Measurements from ENCODE around the gene PCSK5. TPM values are rescaled to one million over a fixed set of nuclear protein-coding genes. Genes with fewer than 3 reads are reported as not detected.
A peak's percentile ranks its signal among the peaks of the same experiment; 100 is the strongest.
"Not testable (repeated sequence)": the region's sequence is repeated elsewhere in the genome, so short reads cannot be mapped to it uniquely, and the experiment has no call there.

Gene PCSK5
- polyA plus RNA-seq, 1 donor = 123 TPM

DNA sequence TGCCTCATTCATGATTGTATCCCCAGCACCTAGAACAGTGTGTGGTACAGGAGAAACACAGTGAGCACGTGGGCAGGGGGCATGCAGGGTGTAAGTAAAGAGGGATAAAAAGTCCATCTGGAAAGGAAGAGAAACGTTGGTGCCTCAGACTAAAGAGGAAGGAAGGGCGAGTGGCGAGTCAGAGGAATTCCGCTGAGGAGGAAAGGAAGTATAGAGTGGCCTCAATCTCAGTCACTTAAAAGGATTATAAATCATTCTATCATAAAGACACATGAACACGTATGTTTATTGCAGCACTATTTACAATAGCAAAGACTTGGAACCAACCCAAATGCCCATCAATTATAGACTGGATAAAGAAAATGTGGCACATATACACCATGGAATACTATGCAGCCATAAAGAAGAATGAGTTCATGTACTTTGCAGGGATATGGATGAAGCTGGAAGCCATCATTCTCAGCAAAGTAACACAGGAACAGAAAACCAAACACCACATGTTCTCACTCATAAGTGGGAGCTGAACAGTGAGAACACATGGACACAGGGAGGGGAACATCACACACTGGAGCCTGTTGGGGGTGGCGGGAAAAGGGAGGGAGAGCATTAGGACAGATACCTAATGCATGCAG is 10.5 kb downstream of the PCSK5 start:
- H3K4me3 ChIP-seq (ENCODE audit: low read length); DNase-seq: not testable (repeated sequence)
- WGBS (ENCODE audit: insufficient coverage, low lambda C conversion rate) = 82% methylated on average over 5 of the region's 7 CpGs

DNA sequence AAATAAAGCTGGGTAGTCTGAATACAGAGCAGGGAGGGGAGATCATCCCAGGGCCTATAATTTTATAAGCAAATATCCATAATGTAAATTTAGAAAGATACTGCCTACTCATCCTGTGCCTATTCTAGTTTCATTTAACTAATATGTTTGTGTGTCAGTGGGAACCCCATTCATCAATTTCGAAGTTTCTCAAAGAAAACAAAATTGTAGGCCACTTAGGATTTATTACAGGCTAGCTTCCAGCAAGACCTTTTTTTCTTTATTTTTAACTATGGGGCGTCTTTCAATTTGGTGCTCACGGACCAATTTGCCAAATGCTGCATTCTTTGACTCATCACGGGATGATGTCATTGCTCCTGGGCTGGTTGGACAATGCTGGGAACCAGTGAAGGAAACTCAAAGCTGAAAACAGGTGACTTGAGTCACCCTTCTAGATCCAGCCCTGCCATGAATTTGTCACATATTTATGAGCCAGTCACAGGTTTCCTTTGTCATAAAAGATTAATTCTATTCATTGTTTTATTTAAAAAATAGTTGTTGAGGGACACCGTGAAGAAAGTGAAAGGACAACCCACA is 13.4 kb downstream of the PCSK5 start:
- Histone ChIP-seq H3K27ac (ENCODE audit: low read length) (no peak overlapping the region), H3K36me3 (ENCODE audit: control insufficient read depth, insufficient read depth, low read length) (peaks cover 3% of the 10 kb centered on the region), H3K27me3 (ENCODE audit: control insufficient read depth, insufficient read depth, low read length) (no peaks in the 10 kb centered on the region), H3K9me3 (ENCODE audit: control insufficient read depth, low read depth, low read length) (no peaks in the 10 kb centered on the region), H3K4me1 (ENCODE audit: control insufficient read depth, insufficient read depth, low read length) (peaks cover 27% of the 10 kb centered on the region), H3K4me3 (ENCODE audit: low read length) (no peak overlapping the region)
- no peak for DNase-seq
- WGBS (ENCODE audit: insufficient coverage, low lambda C conversion rate) = 89% methylated on average over 2 of the region's 5 CpGs

More for the DNA sequence above, 10.5 kb downstream of the PCSK5 start:
- not testable (repeated sequence) for H3K36me3 ChIP-seq (ENCODE audit: control insufficient read depth, insufficient read depth, low read length); H3K27me3 ChIP-seq (ENCODE audit: control insufficient read depth, insufficient read depth, low read length); H3K27ac ChIP-seq (ENCODE audit: low read length); H3K9me3 ChIP-seq (ENCODE audit: control insufficient read depth, low read depth, low read length)
- H3K4me1 ChIP-seq (ENCODE audit: control insufficient read depth, insufficient read depth, low read length) = peaks cover 27% of the 10 kb centered on the region

DNA sequence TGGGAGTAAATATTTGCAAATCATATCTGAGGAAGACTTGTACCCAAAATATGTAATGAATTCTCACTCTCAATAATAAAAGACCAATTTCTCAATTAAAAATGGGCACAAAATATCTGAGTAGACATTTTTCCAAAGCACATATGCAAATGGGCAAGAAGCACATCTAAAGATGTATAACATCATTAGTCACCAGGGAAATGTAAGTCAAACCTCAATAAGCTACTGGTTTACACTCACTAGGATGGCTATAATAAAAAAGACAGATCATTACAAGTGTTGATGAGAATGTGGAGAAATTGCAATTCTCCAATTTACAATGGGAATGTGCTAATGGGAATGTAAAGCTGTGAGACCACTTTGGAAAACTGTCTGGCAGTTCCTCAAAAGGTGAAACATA is 13.9 kb downstream of the PCSK5 start:
- H3K27ac ChIP-seq (ENCODE audit: low read length) = no peak overlapping the region
- H3K4me1 ChIP-seq (ENCODE audit: control insufficient read depth, insufficient read depth, low read length) = peaks cover 27% of the 10 kb centered on the region
- DNase-seq = no peak
- H3K4me3 ChIP-seq (ENCODE audit: low read length) = no peak overlapping the region
- peaks cover 3% of the 10 kb centered on the region for H3K36me3 ChIP-seq (ENCODE audit: control insufficient read depth, insufficient read depth, low read length)
- no peaks in the 10 kb centered on the region for H3K9me3 ChIP-seq (ENCODE audit: control insufficient read depth, low read depth, low read length)
- no peaks in the 10 kb centered on the region for H3K27me3 ChIP-seq (ENCODE audit: control insufficient read depth, insufficient read depth, low read length)

DNA sequence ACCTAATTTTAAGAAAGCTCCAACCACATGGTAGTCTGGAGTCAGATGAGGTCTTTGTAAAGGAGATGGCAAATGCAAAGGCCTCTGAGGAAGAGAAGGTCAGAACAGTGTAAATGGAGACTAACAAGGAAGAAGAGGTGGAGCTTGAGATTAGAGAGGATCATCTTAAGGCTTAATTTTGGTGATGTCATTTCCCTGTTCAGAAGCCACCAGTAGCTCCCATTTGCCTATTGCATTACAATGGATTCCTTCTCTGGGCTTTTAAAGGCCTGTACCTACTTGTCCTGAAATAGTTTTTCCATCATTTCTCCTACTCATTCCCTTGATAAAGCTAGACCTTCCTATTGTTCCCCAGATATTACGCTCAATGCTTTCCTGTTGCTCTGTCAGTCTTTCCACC is 16.1 kb downstream of the PCSK5 start:
- Histone ChIP-seq H3K27ac (ENCODE audit: low read length) (peak overlapping the region; percentile 71), H3K36me3 (ENCODE audit: control insufficient read depth, insufficient read depth, low read length) (no peaks in the 10 kb centered on the region), H3K9me3 (ENCODE audit: control insufficient read depth, low read depth, low read length) (no peaks in the 10 kb centered on the region), H3K27me3 (ENCODE audit: control insufficient read depth, insufficient read depth, low read length) (no peaks in the 10 kb centered on the region), H3K4me3 (ENCODE audit: low read length) (no peak overlapping the region), H3K4me1 (ENCODE audit: control insufficient read depth, insufficient read depth, low read length) (peaks cover 43% of the 10 kb centered on the region)
- no peak for DNase-seq
- WGBS (ENCODE audit: insufficient coverage, low lambda C conversion rate) = 88% methylated on average over 1 of the region's 1 CpG

DNA sequence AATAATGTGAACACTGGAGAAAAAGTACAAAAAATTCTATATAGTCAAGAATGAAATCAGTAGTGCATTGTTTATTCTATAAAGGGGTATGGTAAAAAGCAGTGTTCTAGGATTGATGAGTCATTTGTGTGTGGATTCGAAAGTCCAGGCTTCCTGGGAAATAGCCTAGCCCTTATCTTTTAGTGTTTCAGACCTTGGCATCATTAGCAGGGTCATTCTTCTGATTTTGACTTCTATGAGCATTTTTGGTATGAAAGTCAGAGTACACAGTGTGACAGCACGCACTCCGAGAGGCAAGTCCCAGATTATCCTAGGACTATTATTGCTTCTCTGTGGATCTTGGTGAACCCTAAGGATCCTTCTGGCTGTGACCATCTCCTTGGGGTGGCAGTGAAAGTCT is 16.9 kb downstream of the PCSK5 start:
- peak; percentile 72 to 91 for DNase-seq
- Histone ChIP-seq H3K36me3 (ENCODE audit: control insufficient read depth, insufficient read depth, low read length) (no peaks in the 10 kb centered on the region), H3K27me3 (ENCODE audit: control insufficient read depth, insufficient read depth, low read length) (no peaks in the 10 kb centered on the region), H3K27ac (ENCODE audit: low read length) (peak overlapping the region; percentile 71), H3K4me3 (ENCODE audit: low read length) (no peak overlapping the region), H3K4me1 (ENCODE audit: control insufficient read depth, insufficient read depth, low read length) (peaks cover 50% of the 10 kb centered on the region), H3K9me3 (ENCODE audit: control insufficient read depth, low read depth, low read length) (no peaks in the 10 kb centered on the region)
- WGBS (ENCODE audit: insufficient coverage, low lambda C conversion rate) = no CpG with 5 or more reads among the region's 3 CpGs

DNA sequence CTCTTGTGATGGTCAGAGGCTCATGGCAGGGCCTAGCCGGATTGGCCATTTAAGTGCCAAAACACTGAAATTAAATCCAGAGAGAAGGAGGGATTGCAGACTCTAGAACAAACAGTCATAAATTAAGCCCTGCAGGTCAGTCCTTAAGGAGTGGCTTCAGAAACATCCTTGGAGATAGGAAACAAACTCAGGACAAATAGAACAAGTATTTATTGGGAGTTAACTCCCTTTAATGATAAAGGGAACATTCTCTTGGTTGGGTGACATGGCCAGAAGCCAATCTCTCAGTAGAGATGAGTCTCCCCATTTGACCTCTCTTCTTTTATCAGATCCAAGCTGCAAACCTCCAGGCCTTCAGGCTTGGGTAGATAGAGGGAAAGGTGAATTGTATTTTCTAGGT is 17.4 kb downstream of the PCSK5 start:
- Histone ChIP-seq H3K27ac (ENCODE audit: low read length) (peak overlapping the region; percentile 71), H3K9me3 (ENCODE audit: control insufficient read depth, low read depth, low read length) (no peaks in the 10 kb centered on the region), H3K36me3 (ENCODE audit: control insufficient read depth, insufficient read depth, low read length) (no peaks in the 10 kb centered on the region), H3K4me1 (ENCODE audit: control insufficient read depth, insufficient read depth, low read length) (peaks cover 56% of the 10 kb centered on the region), H3K27me3 (ENCODE audit: control insufficient read depth, insufficient read depth, low read length) (no peaks in the 10 kb centered on the region), H3K4me3 (ENCODE audit: low read length) (no peak overlapping the region)
- peak; percentile 57 to 77 for DNase-seq
- no CpG with 5 or more reads among the region's 1 CpG for WGBS (ENCODE audit: insufficient coverage, low lambda C conversion rate)

DNA sequence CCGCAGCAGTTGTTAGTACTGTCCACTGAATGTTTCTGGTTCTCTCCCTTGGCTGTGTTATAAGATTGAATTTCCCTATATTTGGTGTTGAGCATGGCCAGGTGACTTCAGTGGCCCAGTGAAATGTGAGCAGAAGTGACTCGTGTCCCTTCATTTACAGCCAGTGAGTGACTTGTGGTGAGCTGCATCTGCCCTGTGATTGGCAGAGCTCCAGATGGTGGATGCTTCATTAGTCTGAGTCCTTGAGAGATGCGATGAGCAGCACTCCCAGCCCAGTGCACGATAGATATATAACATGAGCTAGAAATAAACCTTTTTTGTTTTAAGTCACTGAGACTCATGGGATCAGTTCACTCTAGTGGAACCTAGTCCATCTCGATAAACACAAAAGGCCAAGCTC is 19.3 kb downstream of the PCSK5 start:
- Histone ChIP-seq H3K27ac (ENCODE audit: low read length) (peak overlapping the region; percentile 20), H3K27me3 (ENCODE audit: control insufficient read depth, insufficient read depth, low read length) (no peaks in the 10 kb centered on the region), H3K9me3 (ENCODE audit: control insufficient read depth, low read depth, low read length) (no peaks in the 10 kb centered on the region), H3K36me3 (ENCODE audit: control insufficient read depth, insufficient read depth, low read length) (no peaks in the 10 kb centered on the region), H3K4me1 (ENCODE audit: control insufficient read depth, insufficient read depth, low read length) (peaks cover 71% of the 10 kb centered on the region), H3K4me3 (ENCODE audit: low read length) (no peak overlapping the region)
- no CpG with 5 or more reads among the region's 5 CpGs for WGBS (ENCODE audit: insufficient coverage, low lambda C conversion rate)
- no peak for DNase-seq

DNA sequence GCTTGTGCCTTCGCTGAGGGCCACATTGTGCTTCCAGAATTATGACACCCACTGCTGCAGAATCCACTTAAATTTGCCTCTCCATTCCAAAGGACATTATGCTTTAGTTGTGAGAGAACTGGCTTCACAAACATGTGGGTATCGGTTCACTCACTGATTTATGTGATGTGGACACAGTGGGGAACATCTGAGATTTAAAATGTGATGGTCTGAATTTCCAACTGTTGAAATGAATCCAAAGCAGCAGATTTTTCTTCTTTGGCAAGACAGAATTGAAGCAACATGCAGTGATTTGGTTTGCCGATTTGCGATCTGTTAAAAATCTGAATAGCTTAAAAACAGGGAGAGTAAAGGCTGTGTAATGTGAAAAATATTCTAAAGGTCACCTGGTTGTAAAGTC is 20.3 kb downstream of the PCSK5 start:
- no peaks in the 10 kb centered on the region for H3K9me3 ChIP-seq (ENCODE audit: control insufficient read depth, low read depth, low read length)
- 60% methylated on average over 1 of the region's 4 CpGs for WGBS (ENCODE audit: insufficient coverage, low lambda C conversion rate)
- H3K27ac ChIP-seq (ENCODE audit: low read length) = peak overlapping the region; percentile 91
- H3K27me3 ChIP-seq (ENCODE audit: control insufficient read depth, insufficient read depth, low read length) = no peaks in the 10 kb centered on the region
- H3K36me3 ChIP-seq (ENCODE audit: control insufficient read depth, insufficient read depth, low read length) = no peaks in the 10 kb centered on the region
- no peak for DNase-seq
- H3K4me3 ChIP-seq (ENCODE audit: low read length) = no peak overlapping the region
- H3K4me1 ChIP-seq (ENCODE audit: control insufficient read depth, insufficient read depth, low read length) = peaks cover 75% of the 10 kb centered on the region

DNA sequence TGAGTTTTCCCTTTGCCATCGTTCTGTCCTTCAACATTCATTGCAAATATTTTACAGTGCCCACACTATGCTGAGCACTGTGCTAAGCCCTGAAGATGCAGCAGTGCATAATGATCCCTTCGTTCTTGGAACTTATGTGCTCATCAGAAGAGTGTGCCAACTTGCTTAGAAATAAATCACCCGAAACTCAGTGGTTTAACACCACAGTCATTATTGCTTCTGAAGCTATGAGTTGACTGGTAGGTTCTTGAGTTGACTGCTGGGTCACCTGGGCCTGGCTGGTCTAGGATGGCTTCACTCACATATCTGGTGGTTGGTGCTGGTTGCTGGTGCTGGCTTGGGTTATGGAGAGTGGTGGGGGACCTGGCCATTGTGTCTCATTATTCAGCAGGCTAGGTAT is 20.9 kb downstream of the PCSK5 start:
- Histone ChIP-seq H3K36me3 (ENCODE audit: control insufficient read depth, insufficient read depth, low read length) (no peaks in the 10 kb centered on the region), H3K27me3 (ENCODE audit: control insufficient read depth, insufficient read depth, low read length) (no peaks in the 10 kb centered on the region), H3K4me1 (ENCODE audit: control insufficient read depth, insufficient read depth, low read length) (peaks cover 80% of the 10 kb centered on the region), H3K27ac (ENCODE audit: low read length) (peak overlapping the region; percentile 91), H3K4me3 (ENCODE audit: low read length) (no peak overlapping the region), H3K9me3 (ENCODE audit: control insufficient read depth, low read depth, low read length) (no peaks in the 10 kb centered on the region)
- no peak for DNase-seq
- WGBS (ENCODE audit: insufficient coverage, low lambda C conversion rate) = no CpG with 5 or more reads among the region's 3 CpGs

DNA sequence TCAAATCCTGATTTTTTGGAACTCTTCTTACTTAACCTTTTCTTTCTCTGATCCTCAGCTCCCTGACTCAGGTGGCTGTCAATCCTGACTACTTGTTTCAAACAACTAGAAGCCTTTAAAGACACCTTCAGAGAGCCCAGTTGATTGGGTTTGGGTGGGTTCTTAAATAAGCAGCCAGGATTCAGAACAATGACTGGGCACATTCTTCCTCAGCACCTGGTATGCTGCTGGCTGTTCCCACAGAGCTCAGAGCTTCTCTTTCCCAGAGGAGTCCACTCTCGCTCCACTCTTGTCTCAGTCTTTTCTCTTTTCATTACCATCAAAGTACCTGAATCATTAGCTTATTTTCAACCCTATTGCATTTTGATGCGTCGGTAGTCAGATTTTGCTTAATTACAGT is 22.5 kb downstream of the PCSK5 start:
- 90% methylated on average over 3 of the region's 3 CpGs for WGBS (ENCODE audit: insufficient coverage, low lambda C conversion rate)
- DNase-seq = no peak
- no peak overlapping the region for H3K4me3 ChIP-seq (ENCODE audit: low read length)
- H3K36me3 ChIP-seq (ENCODE audit: control insufficient read depth, insufficient read depth, low read length) = no peaks in the 10 kb centered on the region
- no peaks in the 10 kb centered on the region for H3K9me3 ChIP-seq (ENCODE audit: control insufficient read depth, low read depth, low read length)
- no peaks in the 10 kb centered on the region for H3K27me3 ChIP-seq (ENCODE audit: control insufficient read depth, insufficient read depth, low read length)
- H3K4me1 ChIP-seq (ENCODE audit: control insufficient read depth, insufficient read depth, low read length) = peaks cover 76% of the 10 kb centered on the region
- H3K27ac ChIP-seq (ENCODE audit: low read length) = peak overlapping the region; percentile 91

DNA sequence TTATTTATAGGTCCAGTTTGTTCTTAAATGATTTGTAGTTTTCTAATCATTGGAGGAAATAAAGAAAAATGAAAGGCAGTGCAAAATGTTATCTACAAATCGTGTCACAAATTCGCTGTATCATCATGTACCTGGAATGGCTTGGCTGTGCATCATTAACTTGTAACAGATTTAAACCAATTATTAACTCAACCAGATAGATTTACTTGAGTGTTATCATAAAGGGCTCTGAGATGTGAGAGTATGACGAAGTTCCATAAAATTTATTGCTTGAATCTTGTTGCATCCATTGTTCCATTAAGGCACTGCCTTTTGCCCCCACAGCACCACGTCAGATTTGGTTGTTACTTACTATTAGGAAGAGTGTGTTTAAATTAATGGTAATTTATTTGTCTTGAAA is 23.5 kb downstream of the PCSK5 start:
- WGBS (ENCODE audit: insufficient coverage, low lambda C conversion rate) = 20% methylated on average over 1 of the region's 4 CpGs
- DNase-seq = peak; percentile 73 to 87
- Histone ChIP-seq H3K4me1 (ENCODE audit: control insufficient read depth, insufficient read depth, low read length) (peaks cover 76% of the 10 kb centered on the region), H3K27me3 (ENCODE audit: control insufficient read depth, insufficient read depth, low read length) (no peaks in the 10 kb centered on the region), H3K4me3 (ENCODE audit: low read length) (no peak overlapping the region), H3K36me3 (ENCODE audit: control insufficient read depth, insufficient read depth, low read length) (no peaks in the 10 kb centered on the region), H3K27ac (ENCODE audit: low read length) (peak overlapping the region; percentile 91), H3K9me3 (ENCODE audit: control insufficient read depth, low read depth, low read length) (no peaks in the 10 kb centered on the region)

Measured in large intestine (tissue), 3 donors.